Keratinocyte (primary cell): ENCODE measurements around the gene IGFLR1. TPM values are rescaled to one million over a fixed set of nuclear protein-coding genes. Genes with fewer than 3 reads are reported as not detected.

Experiments
- DNase-seq: peaks from one replicate; pipeline ENCODE4 v3.0.0-alpha.2; 2011; ENCODE audit warnings: low read depth, missing footprints, low spot score
- FAIRE-seq: peaks from 2 replicates; lab custom pipeline; 2011; peaks lifted over from hg19 to GRCh38; lab: Jason Lieb, UNC
- H2AFZ ChIP-seq: 2 replicates; pipeline ENCODE4 v1.6.0; 2012; ENCODE audit warnings: low read length, control low read depth, inconsistent platforms; ENCODE audit not compliant: control insufficient read depth
- H3K27ac ChIP-seq: 2 replicates; pipeline ENCODE4 v1.5.1; 2011; ENCODE audit warnings: low read length; ENCODE audit not compliant: control insufficient read depth, insufficient read depth
- H3K27me3 ChIP-seq: 3 replicates; pipeline ENCODE4 v1.6.0; 2011; ENCODE audit warnings: low read length; ENCODE audit not compliant: control insufficient read depth, insufficient read depth; ENCODE audit errors: extremely low read depth
- H3K36me3 ChIP-seq, 2 experiments: 2 replicates in 1 of 2; 3 replicates in 1 of 2; pipeline ENCODE4 v1.5.1; 2011; ENCODE audit warnings: low read length in 2 of 2, mild to moderate bottlenecking in 1 of 2; ENCODE audit not compliant: control insufficient read depth in 2 of 2, insufficient read depth in 2 of 2; ENCODE audit errors: extremely low read depth in 1 of 2
- H3K4me1 ChIP-seq: 3 replicates; pipeline ENCODE4 v1.5.1; 2011; ENCODE audit warnings: low read length; ENCODE audit not compliant: control insufficient read depth, insufficient read depth; ENCODE audit errors: extremely low read depth
- H3K4me2 ChIP-seq: 3 replicates; pipeline ENCODE4 v1.6.0; 2011; ENCODE audit warnings: low read depth, low read length; ENCODE audit not compliant: control insufficient read depth, insufficient read depth; ENCODE audit errors: extremely low read depth
- H3K4me3 ChIP-seq, 3 experiments: fragments of 200-600 bp in 1 of 3; sonication (generic) in 1 of 3; 2 replicates in 2 of 3; 3 replicates in 1 of 3; pipeline ENCODE4 v1.5.1; 2011 to 2016; ENCODE audit warnings: low read length in 3 of 3, mild to moderate bottlenecking in 3 of 3, control low read depth in 2 of 3, inconsistent platforms in 1 of 3, low read depth in 1 of 3, mixed read lengths in 1 of 3, mixed run types in 1 of 3, moderate library complexity in 1 of 3; ENCODE audit not compliant: control insufficient read depth in 2 of 3, insufficient read depth in 2 of 3; ENCODE audit errors: extremely low read depth in 1 of 3
- H3K79me2 ChIP-seq: 2 replicates; pipeline ENCODE4 v1.6.0; 2012; ENCODE audit warnings: low read length; ENCODE audit not compliant: control insufficient read depth, insufficient read depth
- H3K9ac ChIP-seq: 3 replicates; pipeline ENCODE4 v1.6.0; 2011; ENCODE audit warnings: low read length; ENCODE audit not compliant: control insufficient read depth, insufficient read depth; ENCODE audit errors: extremely low read depth
- H3K9me1 ChIP-seq: 3 replicates; pipeline ENCODE4 v1.6.0; 2011; ENCODE audit warnings: low read length; ENCODE audit not compliant: control insufficient read depth, insufficient read depth; ENCODE audit errors: extremely low read depth
- H3K9me3 ChIP-seq: 2 replicates; pipeline ENCODE4 v1.5.1; 2012; ENCODE audit warnings: low read depth, low read length; ENCODE audit not compliant: control insufficient read depth
- H4K20me1 ChIP-seq: 3 replicates; pipeline ENCODE4 v1.6.0; 2011; ENCODE audit warnings: low read length; ENCODE audit not compliant: control insufficient read depth, insufficient read depth; ENCODE audit errors: extremely low read depth
- EZH2 ChIP-seq: IDR thresholded peaks from one replicate; pipeline ENCODE4 v1.6.1; 2012; ENCODE audit warnings: inconsistent platforms, mild to moderate bottlenecking, low read length, moderate library complexity
- dilution Hi-C: fragments of 300-500 bp; cut with MboI; formaldehyde crosslinking; loops from one replicate; pipeline ENCODE4 v1.7.0; 2020; ENCODE audit warnings: low sequenced_read_pairs; ENCODE audit not compliant: extremely low pct_ligation_motif_present
- polyA plus RNA-seq, 5 experiments: library from polyadenylated mRNA; depleted of rRNA in 3 of 5; stranded (reverse) in 3 of 5; stranded (forward) in 1 of 5; unstranded in 1 of 5; fragments of >200 nt; gene quantifications; 1 replicate in 1 of 5; 2 replicates in 3 of 5; 3 replicates in 1 of 5; pipeline versions ENCODE4 v1.2.1 to v1.2.3, GENCODE V29; 2011 to 2012; ENCODE audit warnings: missing spikeins in 2 of 5, low read depth in 1 of 5, low replicate concordance in 1 of 5
- TF ChIP-seq, protein P1 (sequence below), 3 experiments: IDR thresholded peaks in 1 of 3; conservative IDR thresholded peaks in 1 of 3; optimal IDR thresholded peaks in 1 of 3; 2 replicates in 2 of 3; 3 replicates in 1 of 3; pipeline versions ENCODE3 to v1.5.1; 2011; ENCODE audit warnings: low read length in 3 of 3, mild to moderate bottlenecking in 3 of 3, moderate library complexity in 2 of 3, control low read depth in 1 of 3, inconsistent platforms in 1 of 3; ENCODE audit not compliant: insufficient read depth in 2 of 3; ENCODE audit errors: extremely low read depth in 1 of 3

Gene IGFLR1
- polyA plus RNA-seq, 1 donor (not counting 4 experiments of a cell fraction or from before 2014, with no cell fraction given): 0.34 TPM

DNA sequence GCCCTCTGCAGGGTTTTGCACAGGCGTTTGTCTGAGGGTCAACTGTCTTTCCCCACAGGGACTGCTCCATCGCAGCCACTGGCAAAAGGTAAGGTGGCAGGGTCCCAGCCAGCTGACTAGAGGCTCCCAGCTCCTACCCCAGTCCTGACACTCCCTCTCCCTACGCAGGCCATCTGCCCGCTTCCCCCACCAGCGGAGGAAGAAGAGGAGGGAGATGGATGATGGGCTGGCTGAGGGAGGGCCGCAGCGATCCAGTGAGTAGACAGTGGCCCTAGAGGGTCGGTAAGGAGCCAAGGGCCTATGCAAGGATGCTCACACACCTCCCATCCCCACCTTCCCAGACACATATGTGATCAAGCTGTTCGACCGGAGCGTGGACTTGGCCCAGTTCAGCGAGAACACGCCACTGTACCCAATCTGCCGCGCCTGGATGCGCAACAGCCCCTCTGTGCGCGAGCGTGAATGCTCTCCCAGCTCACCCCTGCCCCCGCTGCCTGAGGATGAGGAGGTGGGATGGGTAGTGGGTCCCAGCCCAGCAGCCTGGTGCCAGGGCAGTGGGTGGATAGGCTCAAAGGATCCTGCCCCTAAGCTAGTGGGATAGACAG is 10.6 kb upstream of the IGFLR1 start:
- Histone ChIP-seq H3K4me2 (no peak overlapping the region), H3K4me3 (no peak overlapping the region), H3K79me2 (peaks cover 17% of the 10 kb centered on the region), H3K27ac (no peak overlapping the region), H3K4me1 (peaks cover 19% of the 10 kb centered on the region), H3K27me3 (no peaks in the 10 kb centered on the region), H2AFZ (no peak overlapping the region), H3K36me3 (peaks cover 13 to 23% of the 10 kb centered on the region in 2 experiments), H3K9ac (no peak overlapping the region), H3K9me1 (no peaks in the 10 kb centered on the region), H4K20me1 (no peaks in the 10 kb centered on the region), H3K9me3 (no peaks in the 10 kb centered on the region)
- TF ChIP-seq EZH2: no peak
- TF ChIP-seq, protein P1, sequence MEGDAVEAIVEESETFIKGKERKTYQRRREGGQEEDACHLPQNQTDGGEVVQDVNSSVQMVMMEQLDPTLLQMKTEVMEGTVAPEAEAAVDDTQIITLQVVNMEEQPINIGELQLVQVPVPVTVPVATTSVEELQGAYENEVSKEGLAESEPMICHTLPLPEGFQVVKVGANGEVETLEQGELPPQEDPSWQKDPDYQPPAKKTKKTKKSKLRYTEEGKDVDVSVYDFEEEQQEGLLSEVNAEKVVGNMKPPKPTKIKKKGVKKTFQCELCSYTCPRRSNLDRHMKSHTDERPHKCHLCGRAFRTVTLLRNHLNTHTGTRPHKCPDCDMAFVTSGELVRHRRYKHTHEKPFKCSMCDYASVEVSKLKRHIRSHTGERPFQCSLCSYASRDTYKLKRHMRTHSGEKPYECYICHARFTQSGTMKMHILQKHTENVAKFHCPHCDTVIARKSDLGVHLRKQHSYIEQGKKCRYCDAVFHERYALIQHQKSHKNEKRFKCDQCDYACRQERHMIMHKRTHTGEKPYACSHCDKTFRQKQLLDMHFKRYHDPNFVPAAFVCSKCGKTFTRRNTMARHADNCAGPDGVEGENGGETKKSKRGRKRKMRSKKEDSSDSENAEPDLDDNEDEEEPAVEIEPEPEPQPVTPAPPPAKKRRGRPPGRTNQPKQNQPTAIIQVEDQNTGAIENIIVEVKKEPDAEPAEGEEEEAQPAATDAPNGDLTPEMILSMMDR (optimal IDR thresholded peaks at IDR 0.05 in 1 of 3, IDR thresholded peaks at IDR 0.05 in 1 of 3, conservative IDR thresholded peaks at IDR 0.05 in 1 of 3; ENCODE audit: extremely low read depth in 1 of 3, insufficient read depth in 2 of 3, low read length in 3 of 3): no peak
- dilution Hi-C loops: no loop called here
- FAIRE-seq: no peak
- DNase-seq: no peak

DNA sequence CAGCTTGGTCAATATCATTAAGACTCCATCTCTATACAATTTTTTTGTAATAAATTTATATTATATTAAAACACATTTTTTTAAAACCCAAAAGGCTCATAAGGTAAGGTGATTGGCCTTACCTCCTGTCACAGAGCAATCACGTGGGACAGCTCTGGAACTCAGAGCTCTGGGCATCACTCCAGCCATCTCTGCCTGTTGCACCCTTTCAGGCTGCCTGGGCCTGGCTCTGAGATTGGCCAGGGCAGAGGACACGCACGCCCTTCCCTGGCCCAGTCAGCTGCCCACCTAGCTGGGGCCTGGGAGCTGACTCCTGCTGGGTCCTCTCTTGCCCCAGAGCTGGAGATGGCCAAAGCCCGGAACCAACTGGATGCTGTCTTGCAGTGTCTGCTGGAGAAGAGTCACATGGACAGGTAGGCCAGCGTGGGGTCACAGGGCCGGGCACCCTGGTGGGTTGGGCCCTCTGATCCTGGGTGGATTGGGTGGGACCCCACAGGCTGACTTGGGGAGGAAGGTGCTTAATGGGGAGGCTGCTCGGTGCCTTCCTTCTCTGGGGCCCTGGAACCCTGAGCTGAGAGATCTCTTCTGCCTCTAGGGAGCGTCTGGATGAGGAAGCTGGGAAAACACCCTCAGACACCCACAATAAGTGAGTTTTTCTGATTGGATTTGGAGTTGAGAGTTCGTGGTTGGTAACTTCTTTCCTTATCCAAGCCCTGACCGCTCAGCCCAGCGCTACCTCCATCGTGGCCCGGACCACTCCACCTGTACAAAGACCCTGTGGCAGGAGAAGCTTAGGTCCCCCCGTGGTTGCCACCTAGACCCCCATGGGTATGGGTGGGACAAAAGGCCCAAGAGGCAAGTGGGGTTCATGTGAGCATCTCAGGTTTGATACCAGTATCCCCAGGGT is 9.8 kb upstream of the IGFLR1 start:
- Histone ChIP-seq H3K4me3 (no peak overlapping the region), H2AFZ (no peak overlapping the region), H3K79me2 (peaks cover 17% of the 10 kb centered on the region), H3K9me3 (no peaks in the 10 kb centered on the region), H4K20me1 (no peaks in the 10 kb centered on the region), H3K27me3 (no peaks in the 10 kb centered on the region), H3K4me1 (peaks cover 16% of the 10 kb centered on the region), H3K27ac (no peak overlapping the region), H3K9me1 (no peaks in the 10 kb centered on the region), H3K9ac (no peak overlapping the region), H3K4me2 (no peak overlapping the region), H3K36me3 (peaks cover 13 to 23% of the 10 kb centered on the region in 2 experiments)
- DNase-seq (no peak), FAIRE-seq (no peak)
- dilution Hi-C loops: no loop called here
- no peak for TF ChIP-seq EZH2
- TF ChIP-seq, protein P1 (optimal IDR thresholded peaks at IDR 0.05 in 1 of 3, IDR thresholded peaks at IDR 0.05 in 1 of 3, conservative IDR thresholded peaks at IDR 0.05 in 1 of 3; ENCODE audit: extremely low read depth in 1 of 3, insufficient read depth in 2 of 3, low read length in 3 of 3): no peak
